ENCODE data around the gene FAU. TPM values are rescaled to one million over a fixed set of nuclear protein-coding genes. Genes with fewer than 3 reads are reported as not detected.
"Not testable (repeated sequence)": the region's sequence is repeated elsewhere in the genome, so short reads cannot be mapped to it uniquely, and the experiment has no call there.

The FAU gene
- total RNA-seq, 1 experiment from 2014 or later, result 662 TPM

- H3K9me3 ChIP-seq (ENCODE audit: low read length); H3K4me2 ChIP-seq (ENCODE audit: low read depth, low read length, poor library complexity, severe bottlenecking); H3K4me3 ChIP-seq (ENCODE audit: low read length); DNase-seq; H3K27ac ChIP-seq (ENCODE audit: low read length); H3K9ac ChIP-seq (ENCODE audit: low read length); H4K20me1 ChIP-seq (ENCODE audit: insufficient read depth, low read depth, low read length); H3K79me2 ChIP-seq (ENCODE audit: low read length); H3K9me2 ChIP-seq (replicated peaks; ENCODE audit: insufficient read depth, low read length); H3K27me3 ChIP-seq (ENCODE audit: low read length); H3K36me3 ChIP-seq (ENCODE audit: insufficient read depth, low read length); H2AFZ ChIP-seq (ENCODE audit: low read length): not testable (repeated sequence)
- peaks cover 23% of the 10 kb centered on the region for H3K4me1 ChIP-seq (ENCODE audit: low read length)
Measured at GRCh38 chr11:65150131-65150508, 28.2 kb upstream of the FAU start.

GRCh38 chr11:65148657-65149056 lies 26.7 kb upstream of the FAU start:
- Histone ChIP-seq H3K9me3 (ENCODE audit: low read length) (no peaks in the 10 kb centered on the region), H4K20me1 (ENCODE audit: insufficient read depth, low read depth, low read length) (no peaks in the 10 kb centered on the region), H3K4me2 (ENCODE audit: low read depth, low read length, poor library complexity, severe bottlenecking) (no peak overlapping the region), H3K9ac (ENCODE audit: low read length) (no peak overlapping the region), H3K4me3 (ENCODE audit: low read length) (no peak overlapping the region), H2AFZ (ENCODE audit: low read length) (no peak overlapping the region), H3K9me2 (replicated peaks; ENCODE audit: insufficient read depth, low read length) (no peaks in the 10 kb centered on the region), H3K27ac (ENCODE audit: low read length) (no peak overlapping the region), H3K27me3 (ENCODE audit: low read length) (no peaks in the 10 kb centered on the region), H3K4me1 (ENCODE audit: low read length) (peaks cover 30% of the 10 kb centered on the region), H3K36me3 (ENCODE audit: insufficient read depth, low read length) (no peaks in the 10 kb centered on the region), H3K79me2 (ENCODE audit: low read length) (no peaks in the 10 kb centered on the region)
- no peak for DNase-seq

DNA sequence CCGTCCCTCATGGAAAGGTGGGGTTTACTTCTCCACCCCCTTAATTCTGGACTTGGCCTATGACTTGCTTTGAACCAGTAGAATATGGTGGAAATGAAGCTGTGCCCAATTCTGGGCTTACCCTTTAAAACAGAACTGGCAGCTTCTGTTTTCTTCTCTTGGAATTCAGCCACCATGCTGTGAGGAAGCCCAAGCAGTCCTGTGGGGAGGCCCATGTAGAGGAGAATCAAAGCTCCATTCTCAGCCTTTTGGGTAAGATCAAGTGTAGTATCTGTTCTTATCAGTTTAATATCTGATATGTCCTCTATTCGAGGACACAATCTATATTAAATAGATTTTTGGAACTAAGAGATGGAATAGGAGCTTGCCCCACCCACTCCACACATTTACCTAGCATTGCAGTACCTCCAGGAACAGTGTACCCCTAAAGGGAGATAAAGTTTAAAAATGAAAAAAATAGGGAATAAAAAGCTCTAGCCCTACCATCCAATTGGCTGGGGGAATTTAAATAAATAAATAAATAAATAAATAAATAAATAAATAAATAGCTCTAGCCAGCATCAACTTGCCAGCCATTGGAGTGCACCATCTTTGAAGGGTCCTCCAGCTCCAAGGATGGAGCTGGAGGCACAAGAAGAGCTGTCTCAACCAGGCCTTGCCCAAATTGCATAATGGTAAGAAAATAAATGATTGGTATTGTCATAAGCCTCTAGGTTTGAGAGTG lies 25.6 kb upstream of the FAU start:
- no peaks in the 10 kb centered on the region for H3K9me3 ChIP-seq (ENCODE audit: low read length)
- no peak overlapping the region for H3K4me2 ChIP-seq (ENCODE audit: low read depth, low read length, poor library complexity, severe bottlenecking)
- H3K9me2 ChIP-seq (replicated peaks; ENCODE audit: insufficient read depth, low read length), result no peaks in the 10 kb centered on the region
- DNase-seq, result no peak
- no peaks in the 10 kb centered on the region for H3K36me3 ChIP-seq (ENCODE audit: insufficient read depth, low read length)
- H3K27ac ChIP-seq (ENCODE audit: low read length), result no peak overlapping the region
- H3K79me2 ChIP-seq (ENCODE audit: low read length), result no peaks in the 10 kb centered on the region
- H2AFZ ChIP-seq (ENCODE audit: low read length), result no peak overlapping the region
- peaks cover 36% of the 10 kb centered on the region for H3K4me1 ChIP-seq (ENCODE audit: low read length)
- no peak overlapping the region for H3K4me3 ChIP-seq (ENCODE audit: low read length)
- no peaks in the 10 kb centered on the region for H3K27me3 ChIP-seq (ENCODE audit: low read length)
- H4K20me1 ChIP-seq (ENCODE audit: insufficient read depth, low read depth, low read length), result no peaks in the 10 kb centered on the region
- H3K9ac ChIP-seq (ENCODE audit: low read length), result no peak overlapping the region

- peak overlapping the region; percentile 16; the same call in 1 of the 2 replicates for H3K4me3 ChIP-seq (ENCODE audit: low read length)
- peak overlapping the region; percentile 66 for H3K27ac ChIP-seq (ENCODE audit: low read length)
- no peaks in the 10 kb centered on the region for H3K36me3 ChIP-seq (ENCODE audit: insufficient read depth, low read length)
- H3K4me2 ChIP-seq (ENCODE audit: low read depth, low read length, poor library complexity, severe bottlenecking), result peak overlapping the region; percentile 44
- DNase-seq, result peak; percentile 89
- no peaks in the 10 kb centered on the region for H4K20me1 ChIP-seq (ENCODE audit: insufficient read depth, low read depth, low read length)
- H3K4me1 ChIP-seq (ENCODE audit: low read length), result peaks cover 57% of the 10 kb centered on the region
- H3K27me3 ChIP-seq (ENCODE audit: low read length), result no peaks in the 10 kb centered on the region
- H3K9me3 ChIP-seq (ENCODE audit: low read length), result no peaks in the 10 kb centered on the region
- no peak overlapping the region for H3K9ac ChIP-seq (ENCODE audit: low read length)
- H2AFZ ChIP-seq (ENCODE audit: low read length), result no peak overlapping the region
- H3K9me2 ChIP-seq (replicated peaks; ENCODE audit: insufficient read depth, low read length), result no peaks in the 10 kb centered on the region
- H3K79me2 ChIP-seq (ENCODE audit: low read length), result no peaks in the 10 kb centered on the region
Measured at GRCh38 chr11:65141896-65142494, 20.1 kb upstream of the FAU start.

DNA sequence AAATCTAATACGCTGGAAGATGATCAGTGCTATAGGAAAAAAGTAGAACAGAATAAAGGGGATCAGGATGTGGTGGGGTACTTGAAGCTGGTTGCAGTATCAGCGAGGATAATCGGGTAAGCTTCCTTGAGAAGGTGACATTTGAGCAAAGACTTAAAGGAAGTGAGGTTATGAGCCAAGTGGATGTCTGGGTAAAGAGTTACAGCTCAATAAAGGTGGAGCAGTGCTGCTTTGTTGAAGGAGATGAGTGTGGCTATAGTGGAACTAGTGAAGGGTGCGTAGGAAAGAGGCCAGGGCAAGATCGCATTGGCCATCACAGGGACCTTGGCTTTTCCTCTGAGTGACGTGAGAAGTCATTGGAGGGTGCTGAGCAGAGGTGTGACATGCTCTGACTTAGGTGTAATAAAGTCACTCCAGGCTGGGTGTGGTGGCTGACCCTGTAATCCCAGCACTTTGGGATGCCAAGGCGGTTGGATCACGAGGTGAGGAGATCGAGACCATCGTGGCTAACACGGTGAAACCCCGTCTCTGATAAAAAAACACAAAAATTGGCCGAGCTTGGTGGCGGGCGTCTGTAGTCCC lies 14.7 kb upstream of the FAU start:
- Histone ChIP-seq H3K79me2 (ENCODE audit: low read length) (peaks cover 20% of the 10 kb centered on the region), H2AFZ (ENCODE audit: low read length) (no peak overlapping the region), H3K4me3 (ENCODE audit: low read length) (peak overlapping the region; percentile 91; the same call in 1 of the 2 replicates), H3K36me3 (ENCODE audit: insufficient read depth, low read length) (peaks cover 5% of the 10 kb centered on the region), H3K9ac (ENCODE audit: low read length) (peak overlapping the region; percentile 99; the same call in 1 of the 2 replicates), H3K27me3 (ENCODE audit: low read length) (no peaks in the 10 kb centered on the region), H3K9me2 (replicated peaks; ENCODE audit: insufficient read depth, low read length) (no peaks in the 10 kb centered on the region), H3K4me1 (ENCODE audit: low read length) (peaks cover 44% of the 10 kb centered on the region), H3K27ac (ENCODE audit: low read length) (peak overlapping the region; percentile 16; the same call in 1 of the 2 replicates), H3K4me2 (ENCODE audit: low read depth, low read length, poor library complexity, severe bottlenecking) (peak overlapping the region; percentile 98), H4K20me1 (ENCODE audit: insufficient read depth, low read depth, low read length) (peaks cover 10% of the 10 kb centered on the region; the same call in 1 of the 2 replicates), H3K9me3 (ENCODE audit: low read length) (no peaks in the 10 kb centered on the region)
- DNase-seq, result peak; percentile 50

GRCh38 chr11:65135633-65136145 lies 13.8 kb upstream of the FAU start:
- no peaks in the 10 kb centered on the region for H3K27me3 ChIP-seq (ENCODE audit: low read length)
- H3K4me1 ChIP-seq (ENCODE audit: low read length), result peaks cover 44% of the 10 kb centered on the region
- peaks cover 27% of the 10 kb centered on the region for H3K79me2 ChIP-seq (ENCODE audit: low read length)
- peak; percentile 31 for DNase-seq
- peak overlapping the region; percentile 100 for H3K27ac ChIP-seq (ENCODE audit: low read length)
- H3K9ac ChIP-seq (ENCODE audit: low read length), result peak overlapping the region; percentile 99
- no peak overlapping the region for H2AFZ ChIP-seq (ENCODE audit: low read length)
- H3K36me3 ChIP-seq (ENCODE audit: insufficient read depth, low read length), result peaks cover 13% of the 10 kb centered on the region
- H3K9me3 ChIP-seq (ENCODE audit: low read length), result no peaks in the 10 kb centered on the region
- peak overlapping the region; percentile 98 for H3K4me2 ChIP-seq (ENCODE audit: low read depth, low read length, poor library complexity, severe bottlenecking)
- H4K20me1 ChIP-seq (ENCODE audit: insufficient read depth, low read depth, low read length), result peaks cover 18% of the 10 kb centered on the region; the same call in 1 of the 2 replicates
- peak overlapping the region; percentile 91 for H3K4me3 ChIP-seq (ENCODE audit: low read length)
- H3K9me2 ChIP-seq (replicated peaks; ENCODE audit: insufficient read depth, low read length), result no peaks in the 10 kb centered on the region

DNA sequence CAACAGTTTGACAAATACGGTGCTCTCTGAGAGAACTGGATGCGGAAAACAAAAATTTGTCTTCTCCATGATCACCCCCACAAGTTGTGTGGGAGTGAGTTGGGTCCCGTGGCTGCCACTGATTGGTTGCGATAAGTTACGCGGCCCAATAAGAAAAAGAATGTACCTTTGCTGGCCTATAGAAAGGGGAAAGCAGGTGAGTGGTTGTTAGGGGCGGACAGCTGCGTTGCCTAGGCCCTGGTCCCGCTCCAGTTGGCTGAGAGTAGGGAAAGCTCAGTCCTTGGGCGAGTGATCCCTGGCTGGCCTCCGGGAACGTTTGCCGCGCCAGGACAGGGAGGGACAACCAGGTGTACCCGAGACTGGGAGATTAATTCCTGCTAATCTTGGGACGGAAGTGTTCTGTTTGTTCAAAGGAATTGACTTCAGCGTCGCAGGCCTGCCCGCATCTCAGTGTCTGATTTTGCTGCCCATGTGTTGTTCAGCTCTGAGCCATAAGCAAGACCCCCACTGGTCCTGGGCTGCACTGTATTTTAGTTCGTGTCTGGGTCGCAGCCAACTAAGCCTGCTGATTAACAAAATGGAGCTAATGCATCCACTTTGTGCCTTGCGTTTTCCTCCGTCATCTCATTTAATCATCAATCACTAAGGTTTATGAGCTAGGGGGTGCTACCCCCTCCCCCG lies 13.2 kb upstream of the FAU start:
- Histone ChIP-seq H3K27me3 (ENCODE audit: low read length) (no peaks in the 10 kb centered on the region), H3K36me3 (ENCODE audit: insufficient read depth, low read length) (peaks cover 16% of the 10 kb centered on the region), H3K9ac (ENCODE audit: low read length) (peak overlapping the region; percentile 99), H4K20me1 (ENCODE audit: insufficient read depth, low read depth, low read length) (peaks cover 21% of the 10 kb centered on the region; the same call in 1 of the 2 replicates), H2AFZ (ENCODE audit: low read length) (peak overlapping the region; percentile 87; the same call in 1 of the 2 replicates), H3K4me1 (ENCODE audit: low read length) (peaks cover 44% of the 10 kb centered on the region), H3K79me2 (ENCODE audit: low read length) (peaks cover 27% of the 10 kb centered on the region), H3K4me3 (ENCODE audit: low read length) (peak overlapping the region; percentile 91), H3K9me2 (replicated peaks; ENCODE audit: insufficient read depth, low read length) (no peaks in the 10 kb centered on the region), H3K27ac (ENCODE audit: low read length) (peak overlapping the region; percentile 100), H3K9me3 (ENCODE audit: low read length) (no peaks in the 10 kb centered on the region), H3K4me2 (ENCODE audit: low read depth, low read length, poor library complexity, severe bottlenecking) (peak overlapping the region; percentile 98)
- DNase-seq, result peak; percentile 97

Measured in Karpas-422 (cell line).